ENCODE results near the gene AP3B1. TPM values are rescaled to one million over a fixed set of nuclear protein-coding genes. Genes with fewer than 3 reads are reported as not detected.
"Not testable (repeated sequence)": the region's sequence is repeated elsewhere in the genome, so short reads cannot be mapped to it uniquely, and the experiment has no call there.

AP3B1 gene
- total RNA-seq, 1 donor from 2014 or later: 38.9 TPM

DNA sequence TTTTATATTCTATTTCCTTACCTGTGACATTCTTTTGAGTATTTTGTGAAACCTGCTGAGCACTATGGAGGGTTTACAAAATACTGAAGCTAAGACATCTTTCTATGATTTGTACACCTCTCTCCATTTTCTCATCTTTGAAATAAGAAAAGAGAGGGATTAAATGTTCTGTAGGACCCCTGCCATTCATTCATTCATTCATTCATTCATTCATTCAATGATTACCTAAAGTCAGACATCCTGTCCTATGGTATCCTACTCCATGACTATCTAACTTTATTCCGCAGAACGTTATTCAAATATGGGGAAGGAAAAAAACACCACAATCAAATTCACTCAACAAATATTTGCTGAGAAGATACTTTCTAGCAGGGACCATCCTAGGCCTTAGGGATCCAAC, 51.4 kb downstream of the AP3B1 start:
- no peak for DNase-seq (ENCODE audit: low read depth in 2 of 2)

DNA sequence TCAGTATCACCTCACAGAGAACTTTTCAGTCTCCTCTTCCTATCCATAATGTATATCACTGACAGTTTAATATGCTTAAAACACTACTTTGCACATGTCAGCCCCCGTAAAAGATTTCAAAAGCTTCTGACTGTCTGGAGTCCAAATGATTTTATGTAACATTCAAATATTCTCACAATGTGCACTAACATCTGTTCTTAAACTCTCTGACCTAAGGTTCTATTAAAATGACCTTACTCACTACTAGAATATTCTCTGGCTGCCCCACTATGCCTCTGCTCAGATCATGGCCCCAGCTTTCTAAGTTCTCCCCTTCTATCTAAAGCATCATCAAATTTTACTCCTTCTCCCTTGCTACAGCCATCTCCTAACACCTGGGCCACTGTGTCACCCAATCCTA, 52.5 kb downstream of the AP3B1 start:
- DNase-seq (ENCODE audit: low read depth in 2 of 2): no peak

DNA sequence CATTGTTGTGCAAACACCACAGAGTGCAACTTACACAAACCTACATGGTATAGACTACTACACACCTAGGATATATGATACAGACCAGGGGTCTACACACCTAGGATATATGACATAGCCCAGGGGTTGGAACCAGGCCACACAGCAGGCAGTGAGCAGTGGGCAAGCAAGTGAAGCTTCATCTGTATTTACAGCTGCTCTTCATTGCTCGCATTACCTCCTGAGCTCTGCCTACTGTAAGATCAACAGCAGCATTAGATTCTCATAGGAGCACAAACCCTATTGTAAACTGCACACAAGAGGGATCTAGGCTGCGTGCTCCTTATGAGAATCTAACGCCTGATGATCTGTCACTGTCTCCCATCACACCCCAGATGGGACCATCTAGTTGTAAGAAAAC, 56.6 kb downstream of the AP3B1 start:
- no peak for DNase-seq (ENCODE audit: low read depth in 2 of 2)

DNA sequence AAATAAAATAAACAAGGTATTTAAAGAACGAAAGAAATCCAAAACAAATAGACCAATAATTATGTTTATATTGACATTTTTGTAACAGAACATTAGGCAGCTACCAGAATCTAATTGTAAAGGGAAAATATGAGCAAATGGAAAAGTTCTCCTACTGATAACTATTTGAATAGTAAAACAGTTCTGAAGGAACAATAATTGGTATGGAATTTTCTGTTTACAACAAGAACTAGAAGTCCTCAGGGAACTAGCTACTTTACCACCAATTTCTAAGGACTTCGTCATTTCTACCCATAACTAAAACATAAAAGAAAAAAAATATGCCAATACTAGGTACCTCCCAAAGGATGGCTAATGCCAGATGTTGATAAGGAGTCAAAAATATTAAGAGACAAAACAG, 58.5 kb downstream of the AP3B1 start:
- no peak for DNase-seq (ENCODE audit: low read depth in 2 of 2)

DNA sequence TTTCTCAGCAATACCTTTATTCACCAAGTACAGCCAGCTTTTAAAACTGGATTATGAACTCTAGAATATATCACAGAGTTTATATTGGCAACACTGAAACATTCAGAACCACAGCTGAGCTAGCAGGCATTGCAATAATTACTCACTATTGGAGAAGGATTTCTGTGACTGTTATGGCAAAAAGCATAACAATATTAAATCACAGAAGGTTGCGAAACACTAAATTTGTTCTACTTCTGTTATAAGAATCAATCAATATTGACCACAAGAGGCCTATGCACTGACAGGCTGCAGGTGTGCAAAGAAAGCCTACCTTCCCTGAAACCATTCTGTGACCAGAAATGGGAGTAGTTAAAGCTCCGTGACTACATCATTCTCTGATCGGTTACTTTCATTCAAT, 59.2 kb downstream of the AP3B1 start:
- DNase-seq (ENCODE audit: low read depth in 2 of 2): no peak

DNA sequence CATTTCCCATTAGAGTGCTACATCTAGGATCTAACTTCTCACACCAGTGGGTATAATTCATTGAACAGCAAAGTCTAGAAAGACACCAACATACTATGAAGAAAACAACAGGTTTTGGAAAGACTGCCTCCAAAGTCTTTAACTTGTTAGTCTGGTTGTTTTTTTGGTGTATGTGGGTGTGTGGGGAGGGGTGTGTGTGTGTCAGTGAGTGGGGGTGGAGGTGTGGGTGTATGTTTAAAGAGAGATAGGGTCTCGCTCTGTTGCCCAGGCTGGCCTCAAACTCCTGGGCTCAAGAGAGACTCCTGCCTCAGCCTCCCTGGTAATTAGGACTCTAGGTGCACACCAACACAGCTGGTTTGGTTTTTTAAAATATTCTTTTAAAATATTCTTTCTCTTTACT, 59.7 kb downstream of the AP3B1 start:
- no peak for DNase-seq (ENCODE audit: low read depth in 2 of 2)

DNA sequence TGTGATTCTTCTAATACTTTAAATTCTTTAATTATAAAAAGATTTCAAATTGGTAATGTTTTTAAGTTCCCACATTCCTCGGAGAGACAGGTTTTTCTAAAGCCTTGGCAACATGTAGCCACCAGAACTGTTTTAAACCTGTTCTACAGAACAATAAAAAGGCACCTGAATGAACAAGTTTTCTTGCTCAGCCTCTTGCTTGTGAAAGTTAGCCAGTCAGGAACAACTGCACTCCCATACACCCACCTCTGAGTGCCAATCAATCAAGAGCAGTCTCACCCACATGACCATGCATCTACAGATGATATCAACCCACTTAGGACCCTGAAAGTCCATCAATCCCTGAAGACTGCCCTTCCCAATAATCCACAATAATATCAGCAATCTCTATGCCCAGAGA, 62.3 kb downstream of the AP3B1 start:
- DNase-seq (ENCODE audit: low read depth in 2 of 2): no peak

DNA sequence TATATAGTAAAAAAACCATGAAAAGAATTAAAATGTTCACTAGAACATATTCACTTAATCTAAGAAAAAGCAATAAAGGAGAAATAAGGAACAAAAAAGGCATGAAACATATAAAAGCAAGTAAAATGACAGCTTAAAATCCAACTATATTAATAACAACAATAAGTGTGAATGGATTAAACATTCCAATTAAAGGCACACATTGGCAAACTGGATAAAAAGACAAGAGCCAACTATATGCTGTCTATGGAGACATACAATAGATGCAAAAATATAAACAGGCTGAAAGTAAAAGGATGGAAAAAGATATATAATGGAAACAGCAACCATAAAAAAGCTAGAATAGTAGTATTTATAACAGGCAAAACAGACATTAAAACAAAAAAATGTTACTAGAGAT, 70.1 kb downstream of the AP3B1 start:
- no peak for DNase-seq (ENCODE audit: low read depth in 2 of 2)

DNA sequence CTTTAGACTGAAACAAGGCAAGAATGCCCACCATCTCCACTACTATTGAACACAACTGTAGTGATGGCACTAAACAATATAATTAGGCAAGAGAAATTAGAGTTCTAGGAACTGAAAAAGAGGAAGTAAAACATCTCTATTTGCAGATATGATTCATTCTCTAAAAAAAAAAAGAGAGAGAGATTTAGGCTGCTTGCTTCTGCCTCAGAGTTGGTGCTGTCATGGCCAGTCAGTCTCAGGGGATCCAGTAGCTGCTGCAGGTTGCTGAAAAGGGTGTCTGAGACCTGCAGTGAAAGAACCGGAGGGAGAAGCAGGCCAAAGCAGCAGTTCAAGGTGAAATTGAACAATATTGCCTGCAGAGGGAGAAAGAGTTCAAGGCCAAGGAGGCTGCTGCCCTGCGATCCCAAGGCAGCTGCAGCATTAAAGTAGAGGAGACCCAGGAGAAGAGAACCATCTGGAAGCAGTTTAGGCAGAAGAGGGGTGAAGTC, 72.5 kb downstream of the AP3B1 start:
- DNase-seq (ENCODE audit: low read depth in 2 of 2): peak in 1 of 2 donors; percentile 3

DNA sequence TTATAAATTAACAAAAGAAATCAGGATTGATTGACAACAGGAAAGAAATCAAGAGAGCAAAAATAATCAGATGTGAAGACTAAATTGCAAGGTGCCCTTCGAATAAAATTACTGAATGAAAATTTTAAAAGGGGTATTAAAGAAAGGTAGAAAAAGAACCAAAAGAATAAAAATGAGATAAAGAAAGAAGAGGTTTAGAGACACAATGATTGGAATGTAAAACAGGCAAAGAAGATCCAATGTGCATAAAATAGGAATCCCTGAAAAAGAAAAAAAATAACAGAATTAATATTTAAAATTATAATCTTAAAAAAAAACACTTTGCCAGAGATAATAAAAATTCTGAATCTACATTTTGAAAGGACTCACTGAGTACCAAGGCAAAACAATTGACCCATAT, 73.0 kb downstream of the AP3B1 start:
- no peak for DNase-seq (ENCODE audit: low read depth in 2 of 2)

DNA sequence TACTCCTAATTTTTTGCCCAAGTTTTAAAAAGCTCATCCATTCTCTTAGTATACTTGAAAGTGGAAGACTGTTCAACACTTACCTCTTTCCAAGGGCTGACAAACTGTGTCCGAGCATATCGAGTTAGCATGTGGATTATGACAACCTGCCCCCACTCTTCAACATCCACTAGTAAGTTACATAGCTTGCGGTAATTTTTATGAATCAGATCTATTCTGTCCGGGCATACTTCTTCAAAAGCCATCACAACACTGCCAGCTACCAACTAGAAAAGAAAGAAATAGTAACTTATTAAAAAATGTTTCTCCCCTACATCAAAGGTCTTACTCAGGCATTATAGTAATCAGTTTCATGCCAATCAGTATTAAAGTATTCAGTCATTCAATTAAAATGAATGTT, 78.5 kb downstream of the AP3B1 start:
- DNase-seq (ENCODE audit: low read depth in 2 of 2): no peak

DNA sequence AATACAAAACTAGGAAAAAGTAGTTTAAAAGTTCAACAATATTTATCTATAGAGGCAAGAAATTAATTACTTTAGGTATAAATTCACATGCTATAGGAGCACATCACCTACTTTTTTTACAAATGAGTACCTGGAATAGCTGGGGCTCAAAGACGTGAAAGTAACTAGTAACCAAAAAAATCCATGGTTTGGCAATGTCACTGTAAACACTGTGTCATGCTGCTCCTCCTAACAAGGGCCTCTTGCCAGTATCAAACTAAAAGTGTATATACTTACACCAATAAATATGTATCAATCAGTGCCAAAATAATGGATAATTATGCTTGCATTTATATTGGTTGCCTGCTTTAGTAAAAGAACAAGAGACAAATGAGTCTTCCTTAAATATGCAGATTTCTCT, 78.9 kb downstream of the AP3B1 start:
- DNase-seq (ENCODE audit: low read depth in 2 of 2): no peak

DNA sequence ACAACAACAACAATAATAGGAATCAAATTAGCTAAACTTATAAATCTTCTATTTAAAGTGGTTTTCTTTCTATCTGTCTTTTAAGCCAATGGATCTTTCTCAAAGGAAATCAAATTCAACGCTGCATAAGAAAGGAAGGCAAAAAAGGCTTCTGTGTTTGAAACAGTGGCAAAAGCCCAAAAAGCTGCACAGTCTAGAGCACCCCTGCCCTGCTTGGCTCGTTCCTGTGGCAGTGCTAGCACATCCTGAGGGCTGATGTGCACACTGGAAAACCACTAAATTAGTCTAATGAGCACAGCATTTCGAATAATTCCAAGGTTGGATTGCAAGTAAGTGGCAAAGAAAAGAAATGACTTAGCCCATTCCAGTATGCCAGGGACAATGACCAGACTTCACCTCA, 80.7 kb downstream of the AP3B1 start:
- DNase-seq (ENCODE audit: low read depth in 2 of 2): no peak

DNA sequence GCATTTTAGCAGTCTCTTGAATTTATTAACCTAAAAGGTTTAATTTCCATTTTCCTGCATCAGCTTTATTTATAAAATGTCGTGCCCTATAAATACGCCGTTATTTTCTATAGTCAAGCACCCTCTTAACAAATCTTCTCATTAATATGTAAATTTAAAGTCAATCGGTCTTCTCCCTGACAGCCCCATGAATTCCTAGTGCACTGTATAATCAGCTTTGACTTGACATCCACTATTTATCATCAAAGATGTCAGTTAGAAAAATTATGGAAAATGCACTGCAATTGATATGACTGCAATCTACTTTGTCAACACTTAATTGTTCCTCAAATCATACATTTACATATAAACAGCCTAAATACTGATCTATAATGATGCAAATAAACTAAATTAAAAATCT, 83.4 kb downstream of the AP3B1 start:
- DNase-seq (ENCODE audit: low read depth in 2 of 2): no peak

DNA sequence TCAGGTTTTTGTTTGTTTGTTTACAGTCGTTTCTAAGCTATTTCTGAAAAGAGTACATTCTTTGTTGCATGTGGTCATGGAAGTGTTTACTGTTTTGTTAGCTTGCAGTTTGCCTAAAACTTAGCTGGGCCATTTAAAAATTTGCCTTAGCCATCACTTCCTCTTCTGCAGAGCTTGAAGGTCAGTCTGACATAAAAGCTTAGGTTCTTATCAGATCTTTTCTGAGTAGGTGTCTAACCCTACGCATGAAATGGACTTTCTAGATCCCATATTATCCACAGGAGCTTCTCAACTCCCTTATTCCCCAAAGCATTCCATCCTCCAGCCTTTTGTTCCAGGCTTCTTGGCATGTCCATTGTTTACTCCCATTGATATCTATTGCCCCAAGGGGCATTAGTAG, 90.3 kb downstream of the AP3B1 start:
- DNase-seq (ENCODE audit: low read depth in 2 of 2): no peak

DNA sequence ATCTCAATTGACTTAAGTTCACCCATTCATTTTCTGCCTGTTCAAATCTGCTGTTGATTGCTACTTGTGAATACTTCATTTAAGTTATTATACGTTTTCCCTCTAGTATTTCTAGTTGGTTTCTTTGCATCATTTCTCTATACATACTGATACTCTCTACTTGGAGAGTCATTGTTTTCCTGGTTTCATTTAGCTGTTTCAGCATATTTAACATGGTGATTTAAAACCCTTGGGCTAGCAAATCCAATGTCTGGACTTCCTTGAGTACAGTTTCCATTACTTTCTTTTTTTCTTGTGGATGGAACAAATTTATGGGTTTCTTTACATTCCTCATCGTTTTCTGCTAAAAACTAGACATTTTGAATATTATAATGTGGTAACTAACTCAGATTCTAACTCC, 90.7 kb downstream of the AP3B1 start:
- DNase-seq (ENCODE audit: low read depth in 2 of 2): no peak

DNA sequence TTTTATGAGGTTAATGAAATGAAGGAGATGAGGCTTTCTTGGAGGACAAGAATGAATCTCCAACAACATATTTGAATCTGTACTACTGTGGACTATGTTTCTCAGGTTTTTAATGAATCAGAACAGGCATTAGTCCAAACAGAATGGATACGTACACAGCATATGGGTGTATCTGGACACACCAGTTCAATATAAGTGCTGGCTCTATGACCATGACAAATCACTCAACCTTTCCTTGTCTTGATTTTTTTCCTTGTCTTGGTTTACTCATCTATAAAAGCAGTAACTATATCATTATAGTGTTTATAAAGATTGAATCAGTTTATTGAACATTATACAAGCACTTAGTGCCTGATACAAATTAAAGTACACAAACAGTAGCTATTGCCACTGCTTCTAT, 104.1 kb downstream of the AP3B1 start:
- DNase-seq (ENCODE audit: low read depth in 2 of 2): no peak

DNA sequence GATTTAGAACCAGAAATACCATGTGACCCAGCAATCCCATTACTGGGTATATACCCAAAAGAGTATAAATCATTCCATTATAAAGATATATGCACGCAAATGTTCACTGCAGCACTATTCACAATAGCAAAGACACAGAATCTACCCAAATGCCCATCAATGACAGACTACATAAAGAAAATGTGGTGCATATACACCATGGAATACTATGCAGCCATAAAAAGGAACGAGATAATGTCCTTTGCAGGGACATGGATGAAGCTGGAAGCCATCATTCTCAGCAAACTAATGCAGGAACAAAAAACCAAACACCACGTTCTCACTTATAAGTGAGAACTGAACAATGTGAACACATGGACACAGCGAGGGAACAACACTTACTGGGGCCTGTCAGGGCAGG, 105.8 kb downstream of the AP3B1 start:
- DNase-seq (ENCODE audit: low read depth in 2 of 2): not testable (repeated sequence)

DNA sequence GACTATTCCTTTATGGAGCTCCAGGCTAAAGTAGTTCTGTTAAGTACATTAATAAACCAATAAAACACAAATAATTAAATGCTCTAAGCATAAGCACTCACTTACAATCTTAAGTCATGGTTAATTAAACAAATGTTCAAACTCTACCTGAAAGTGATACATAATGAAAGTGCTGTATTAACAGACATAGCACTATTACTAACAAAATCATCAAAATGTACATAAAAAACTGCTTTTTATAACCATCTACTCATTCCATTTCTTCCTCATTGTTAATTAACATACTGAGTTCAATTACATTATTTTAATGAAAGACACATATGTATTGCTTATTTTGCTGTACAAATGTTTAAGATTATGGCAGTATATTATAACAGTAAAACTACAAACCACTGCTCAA, 107.3 kb downstream of the AP3B1 start:
- DNase-seq (ENCODE audit: low read depth in 2 of 2): no peak

DNA sequence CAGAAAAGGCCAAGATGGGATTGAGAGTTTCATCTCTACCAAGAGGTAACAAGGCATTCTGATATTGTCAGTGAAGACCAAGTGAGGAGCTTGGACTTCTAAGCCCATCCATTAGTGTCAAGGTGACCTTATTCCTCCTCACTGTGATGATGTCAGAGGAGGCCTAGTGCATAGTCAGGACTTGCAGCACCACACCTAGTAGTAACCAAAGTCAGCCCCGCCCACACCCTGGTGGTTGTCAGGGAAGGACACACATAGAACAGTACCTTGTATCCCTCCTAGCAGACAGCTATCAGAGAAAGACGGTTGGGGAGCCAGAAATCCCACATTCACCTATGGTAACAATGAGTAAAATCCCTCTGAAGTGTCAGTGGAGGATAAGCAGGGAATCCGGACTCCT, 111.7 kb downstream of the AP3B1 start:
- DNase-seq (ENCODE audit: low read depth in 2 of 2): no peak

DNA sequence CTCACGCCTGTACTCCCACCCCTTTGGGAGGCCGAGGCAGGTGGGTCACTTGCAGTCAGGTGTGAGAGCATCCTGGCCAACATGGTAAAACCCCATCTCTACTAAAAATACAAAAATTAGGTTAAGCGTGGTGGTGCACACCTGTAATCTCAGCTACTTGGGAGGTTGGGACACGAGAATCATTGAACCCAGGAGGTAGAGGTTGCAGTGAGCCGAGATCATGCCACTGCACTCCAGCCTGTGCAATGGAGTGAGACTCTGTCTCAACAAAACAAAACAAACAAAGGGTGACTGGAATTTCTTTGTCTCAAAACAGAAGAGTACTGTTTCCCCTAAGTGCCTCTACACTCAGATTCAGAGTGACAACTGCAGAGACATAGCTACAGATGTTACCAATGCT, 116.1 kb downstream of the AP3B1 start:
- no peak for DNase-seq (ENCODE audit: low read depth in 2 of 2)

DNA sequence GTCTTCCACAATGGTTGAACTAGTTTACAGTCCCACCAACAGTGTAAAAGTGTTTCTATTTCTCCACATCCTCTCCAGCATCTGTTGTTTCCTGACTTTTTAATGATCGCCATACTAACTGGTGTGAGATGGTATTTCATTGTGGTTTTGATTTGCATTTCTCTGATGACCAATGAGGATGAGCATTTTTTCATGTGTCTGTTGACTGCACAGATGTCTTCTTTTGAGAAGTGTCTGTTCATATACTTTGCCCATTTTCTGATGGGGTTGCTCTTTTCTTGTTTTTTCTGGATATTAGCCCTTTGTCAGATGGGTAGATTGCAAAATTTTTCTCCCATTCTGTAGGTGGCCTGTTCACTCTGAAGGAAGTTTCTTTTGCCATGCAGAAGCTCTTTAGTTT, 124.2 kb downstream of the AP3B1 start:
- DNase-seq (ENCODE audit: low read depth in 2 of 2): not testable (repeated sequence)

DNA sequence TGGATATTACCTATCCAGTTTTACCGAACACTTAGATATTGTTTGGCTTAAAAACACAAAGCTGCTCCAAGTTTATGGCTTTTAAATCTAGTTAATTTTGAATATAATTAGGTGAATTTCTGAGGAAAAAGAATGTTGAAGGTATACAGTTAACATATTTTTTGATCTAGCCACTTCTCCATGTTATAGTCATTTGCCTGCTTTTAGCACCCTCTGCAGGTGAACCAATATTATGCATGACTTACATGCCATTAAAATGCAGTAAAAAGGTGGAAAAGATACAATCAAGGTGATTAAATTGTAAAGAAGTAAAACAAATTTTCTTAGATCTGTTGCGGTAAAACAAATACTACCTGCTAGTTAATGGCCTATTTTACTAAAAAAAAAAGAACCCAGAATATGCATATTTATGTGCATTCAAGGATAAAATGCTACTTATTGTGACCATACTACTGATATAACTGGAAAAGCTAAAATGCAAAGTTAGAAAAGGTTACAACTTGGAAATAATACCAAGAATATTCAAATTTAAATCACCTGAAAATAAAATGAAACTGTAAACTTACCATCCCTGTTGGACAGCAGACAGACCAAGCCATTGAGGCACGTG, 132.1 kb downstream of the AP3B1 start:
- DNase-seq (ENCODE audit: low read depth in 2 of 2): peak; percentile 23 to 60

DNA sequence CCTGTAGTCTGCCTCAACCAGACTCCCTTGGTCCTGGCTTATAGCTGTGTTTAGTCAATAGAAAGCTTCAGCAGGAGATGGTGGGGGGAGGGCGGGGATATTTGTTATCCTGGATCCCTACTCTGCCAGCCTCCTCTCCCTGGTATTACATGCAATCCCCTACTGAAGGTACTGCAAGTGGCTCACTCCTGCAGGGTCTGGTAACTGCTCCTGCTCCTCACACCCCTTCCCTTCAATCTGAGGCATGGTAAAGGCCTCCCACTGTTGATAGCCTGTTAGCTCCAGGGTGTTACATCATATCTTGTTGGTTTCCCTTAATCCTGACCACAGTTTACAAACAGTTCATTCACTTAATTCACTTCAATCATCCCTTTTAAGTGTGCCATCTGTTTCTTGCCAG, 137.5 kb downstream of the AP3B1 start:
- no peak for DNase-seq (ENCODE audit: low read depth in 2 of 2)

All from dermis microvascular lymphatic vessel endothelial cell (primary cell).